ENCODE data around the gene AKAP12.
"Not testable (repeated sequence)": the region's sequence is repeated elsewhere in the genome, so short reads cannot be mapped to it uniquely, and the experiment has no call there.

The AKAP12 gene

DNA sequence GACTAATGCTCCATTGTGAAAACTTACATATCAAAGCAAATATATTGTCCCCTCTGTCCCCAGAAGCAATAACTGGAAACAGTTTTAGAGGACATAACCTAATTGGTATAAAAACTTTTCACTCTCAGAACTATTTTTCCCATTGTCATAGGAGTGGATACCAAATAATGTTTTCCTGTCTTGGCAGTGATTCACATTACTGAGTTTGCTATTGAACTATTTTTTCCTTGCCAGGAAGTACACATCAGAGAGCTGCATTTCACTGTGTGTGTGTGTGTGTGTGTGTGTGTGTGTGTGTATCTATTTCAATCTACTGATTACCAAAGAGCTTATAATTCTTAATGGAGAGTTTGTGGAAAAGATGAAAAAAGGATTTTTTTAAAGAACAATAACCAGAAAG is 45.4 kb downstream of the AKAP12 start:
- no peak for DNase-seq

DNA sequence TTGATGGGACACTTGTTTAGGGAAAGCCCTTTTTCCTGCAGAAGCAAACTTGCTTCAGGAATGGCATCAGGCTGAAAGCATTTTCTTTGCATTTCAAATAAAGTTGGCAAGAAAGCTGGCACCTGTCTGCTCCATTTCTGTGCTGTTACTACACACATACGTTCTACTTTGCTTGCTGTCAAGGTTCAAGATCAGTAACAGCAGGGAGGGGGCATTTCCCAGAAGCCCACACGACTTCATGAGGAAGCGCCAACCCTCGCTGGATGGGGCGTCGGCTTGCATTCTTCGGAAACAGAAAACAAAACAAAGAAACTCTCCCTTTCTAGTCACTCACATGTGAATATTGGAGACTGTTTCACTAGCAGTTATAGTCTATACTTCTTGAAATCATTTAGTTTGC is 46.4 kb downstream of the AKAP12 start:
- DNase-seq = no peak

DNA sequence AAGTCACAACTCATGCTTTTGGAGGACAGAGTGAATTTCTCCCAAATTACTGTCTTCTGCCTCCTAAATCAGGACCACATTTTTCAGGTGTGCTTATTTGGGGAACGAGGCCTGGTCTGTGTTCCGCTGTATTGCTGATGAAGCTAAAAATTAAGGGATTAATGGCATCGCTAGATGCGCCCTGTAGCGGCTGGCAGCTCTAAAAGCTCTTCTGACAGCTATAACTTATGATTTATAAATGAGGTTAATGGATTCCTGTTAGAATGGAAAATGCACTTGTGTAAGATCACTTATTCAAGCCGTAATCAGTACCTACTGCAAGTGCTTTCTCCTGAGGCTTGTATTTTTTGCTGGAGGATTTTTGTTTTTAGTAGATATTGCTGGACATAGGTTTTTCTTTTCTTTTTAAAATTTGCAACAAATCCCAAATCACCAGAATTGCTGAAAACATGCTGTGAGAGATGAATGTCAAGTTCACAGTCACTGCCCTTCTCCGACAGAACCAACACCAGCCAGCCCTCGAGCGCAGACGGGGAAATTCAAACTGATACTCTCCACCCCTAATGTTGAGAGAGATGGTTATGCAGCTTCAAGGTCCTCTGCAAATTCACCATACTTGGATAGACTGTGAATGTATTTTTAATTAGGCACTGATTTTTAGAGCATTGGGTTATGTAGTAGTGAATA is 49.1 kb downstream of the AKAP12 start:
- no peak for DNase-seq

GRCh38 chr6:151289399-151290007 is 49.7 kb downstream of the AKAP12 start:
- no peak for DNase-seq

DNA sequence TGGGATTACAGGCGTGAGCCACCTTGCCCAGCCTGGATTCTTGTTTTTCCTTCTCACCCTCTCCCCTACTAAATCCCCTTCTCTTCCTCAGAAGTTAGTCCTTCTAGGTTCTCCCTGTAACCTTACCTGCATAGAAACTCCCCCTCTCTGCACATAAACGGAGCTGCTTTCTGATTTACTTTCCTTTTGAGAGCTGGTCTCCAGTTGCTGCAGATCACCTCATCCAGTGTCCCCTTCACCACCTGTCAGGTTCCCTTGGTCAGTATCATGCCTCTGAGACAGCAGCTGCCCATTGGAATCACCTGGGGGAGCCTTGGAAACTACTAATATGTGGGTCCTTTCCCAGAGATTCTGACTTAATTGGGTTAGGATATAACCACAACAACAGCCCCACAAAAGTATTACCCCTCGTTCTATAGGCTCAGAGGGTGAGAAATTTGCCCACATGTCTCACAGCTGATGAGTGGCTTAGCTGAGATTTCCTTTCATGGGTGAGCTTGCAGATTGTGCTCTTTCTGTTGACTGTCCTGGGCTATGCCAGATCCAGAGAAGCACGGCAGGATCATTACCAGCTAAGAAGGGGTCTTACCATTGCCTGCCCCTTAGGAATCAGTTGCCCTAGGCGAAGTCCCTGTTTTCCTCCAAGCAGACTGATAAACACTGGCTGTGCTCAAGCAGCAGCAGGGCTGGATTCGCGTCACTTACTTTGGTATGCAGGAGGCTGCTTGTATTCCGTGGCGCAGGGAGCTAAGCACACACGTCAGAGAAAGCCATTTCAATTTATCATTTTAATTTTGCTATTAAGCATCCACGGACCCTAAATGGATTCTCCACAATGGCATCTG is 51.3 kb downstream of the AKAP12 start:
- DNase-seq = no peak

- no peak for DNase-seq
These were observed 51.9 kb downstream of the AKAP12 start for GRCh38 chr6:151291722-151292059.

GRCh38 chr6:151292974-151293687 is 53.4 kb downstream of the AKAP12 start:
- DNase-seq = no peak

- no peak for DNase-seq
These were observed 53.9 kb downstream of the AKAP12 start for GRCh38 chr6:151293688-151294016.

DNA sequence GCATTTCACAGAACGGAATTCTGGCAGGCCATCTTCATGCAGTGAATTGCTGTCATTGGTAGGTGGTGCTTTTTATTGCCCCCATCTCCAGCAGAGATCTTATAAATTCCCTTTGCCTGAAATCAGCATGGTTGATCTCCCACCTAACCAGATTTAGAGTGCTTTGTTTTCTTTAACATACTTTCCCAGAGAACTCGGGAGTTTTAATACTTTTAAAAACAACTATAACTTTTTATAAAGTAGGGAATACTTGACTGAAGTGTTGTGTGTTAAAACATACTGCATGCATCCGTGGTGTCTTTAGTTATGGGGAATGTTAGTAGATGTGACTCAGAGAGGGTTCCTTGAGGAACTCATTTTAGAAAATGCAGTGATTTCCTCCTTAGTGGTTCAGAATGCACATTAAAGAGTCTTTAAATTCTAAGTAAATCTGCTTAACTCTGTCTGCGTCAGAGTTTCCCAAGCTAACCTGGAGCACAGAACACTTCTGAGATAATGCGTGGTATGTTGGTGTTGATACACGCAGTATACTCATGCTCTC is 54.9 kb downstream of the AKAP12 start:
- no peak for DNase-seq

- no peak for DNase-seq
These were observed 58.1 kb downstream of the AKAP12 start for GRCh38 chr6:151297886-151298285.

GRCh38 chr6:151299011-151299410 is 59.2 kb downstream of the AKAP12 start:
- no peak for DNase-seq

GRCh38 chr6:151300267-151300991 is 60.7 kb downstream of the AKAP12 start:
- no peak for DNase-seq

GRCh38 chr6:151301547-151301946 is 61.8 kb downstream of the AKAP12 start:
- DNase-seq = no peak

DNA sequence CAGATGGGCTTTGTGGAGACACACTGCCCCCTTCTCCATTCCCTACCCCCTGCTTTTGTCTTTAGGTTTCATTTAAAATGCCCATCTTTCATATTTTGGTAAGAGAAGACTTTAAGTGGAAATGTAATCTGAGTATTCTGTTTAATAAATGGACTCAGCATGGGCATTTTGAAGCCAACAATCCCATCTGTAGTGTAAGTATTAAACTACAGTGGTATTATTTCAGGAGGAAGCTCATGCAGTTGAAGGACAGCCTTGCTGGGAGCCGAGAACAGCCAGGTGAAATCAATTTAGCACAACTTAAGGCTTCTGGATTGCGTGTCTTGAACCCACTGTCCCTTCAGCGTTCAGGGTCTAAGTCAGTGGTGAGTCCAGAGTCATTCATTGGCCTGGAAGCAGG is 63.5 kb downstream of the AKAP12 start:
- no peak for DNase-seq

DNA sequence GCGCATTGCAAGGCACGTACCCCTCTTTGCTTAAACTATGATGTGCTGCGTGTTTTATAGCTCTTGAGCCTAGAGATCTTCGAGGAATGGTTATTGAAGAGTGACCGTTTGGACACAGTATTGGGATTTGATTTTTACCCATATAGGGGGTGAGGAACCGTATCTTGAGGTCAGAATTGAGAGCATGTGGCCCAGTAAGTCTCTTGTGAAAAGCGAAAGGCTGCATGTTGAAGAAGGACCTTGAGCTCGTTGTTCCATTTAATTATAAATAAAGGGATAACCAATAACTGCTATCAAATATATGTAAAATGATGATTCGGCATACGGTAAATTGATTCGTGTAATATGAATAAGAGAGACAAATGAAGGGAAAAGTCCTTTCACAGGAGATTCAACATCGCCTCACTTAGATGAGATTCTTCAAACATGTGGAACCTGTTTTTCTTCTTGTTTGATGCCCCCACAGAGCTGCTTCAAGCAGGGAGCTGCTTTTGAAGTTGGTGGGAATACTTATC is 66.6 kb downstream of the AKAP12 start:
- peak; percentile 37 for DNase-seq

GRCh38 chr6:151307501-151307900 is 67.7 kb downstream of the AKAP12 start:
- no peak for DNase-seq

DNA sequence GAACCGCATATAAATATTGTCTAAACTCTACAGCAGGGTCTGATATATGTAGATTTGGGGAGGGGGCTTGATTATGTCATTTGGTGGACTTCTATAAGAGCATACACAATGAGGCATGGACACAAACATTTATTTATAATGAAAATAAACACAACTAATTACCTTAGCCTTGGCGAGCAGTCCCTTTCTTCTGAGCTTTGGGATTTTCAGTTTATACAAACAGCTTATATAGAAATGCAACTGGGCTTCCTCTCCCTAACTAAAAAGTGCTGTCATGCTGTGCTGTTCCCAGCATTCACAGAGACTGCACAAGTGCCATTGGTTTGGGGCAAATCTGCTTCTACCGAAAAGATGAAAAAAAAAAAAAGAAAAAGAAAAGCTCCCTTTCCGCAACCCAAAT is 69.9 kb downstream of the AKAP12 start:
- no peak for DNase-seq

DNA sequence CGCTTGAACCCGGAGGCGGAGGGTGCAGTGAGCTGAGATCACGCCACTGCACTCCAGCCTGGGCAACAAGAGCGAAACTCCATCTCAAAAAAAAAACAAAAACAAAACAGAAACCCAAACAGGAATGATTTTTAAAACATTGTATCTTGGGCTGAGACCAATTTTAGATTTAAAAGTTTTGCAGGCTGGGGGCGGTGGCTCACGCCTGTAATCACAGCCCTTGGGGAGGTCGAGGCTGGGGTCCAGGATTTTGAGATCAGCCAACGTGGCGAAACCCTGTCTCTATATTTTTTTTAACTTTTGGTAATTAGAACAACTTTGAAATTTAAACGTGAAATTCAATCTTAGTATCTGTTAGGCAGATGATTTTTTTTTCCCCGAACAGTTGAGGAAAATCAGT is 70.5 kb downstream of the AKAP12 start:
- DNase-seq = no peak

DNA sequence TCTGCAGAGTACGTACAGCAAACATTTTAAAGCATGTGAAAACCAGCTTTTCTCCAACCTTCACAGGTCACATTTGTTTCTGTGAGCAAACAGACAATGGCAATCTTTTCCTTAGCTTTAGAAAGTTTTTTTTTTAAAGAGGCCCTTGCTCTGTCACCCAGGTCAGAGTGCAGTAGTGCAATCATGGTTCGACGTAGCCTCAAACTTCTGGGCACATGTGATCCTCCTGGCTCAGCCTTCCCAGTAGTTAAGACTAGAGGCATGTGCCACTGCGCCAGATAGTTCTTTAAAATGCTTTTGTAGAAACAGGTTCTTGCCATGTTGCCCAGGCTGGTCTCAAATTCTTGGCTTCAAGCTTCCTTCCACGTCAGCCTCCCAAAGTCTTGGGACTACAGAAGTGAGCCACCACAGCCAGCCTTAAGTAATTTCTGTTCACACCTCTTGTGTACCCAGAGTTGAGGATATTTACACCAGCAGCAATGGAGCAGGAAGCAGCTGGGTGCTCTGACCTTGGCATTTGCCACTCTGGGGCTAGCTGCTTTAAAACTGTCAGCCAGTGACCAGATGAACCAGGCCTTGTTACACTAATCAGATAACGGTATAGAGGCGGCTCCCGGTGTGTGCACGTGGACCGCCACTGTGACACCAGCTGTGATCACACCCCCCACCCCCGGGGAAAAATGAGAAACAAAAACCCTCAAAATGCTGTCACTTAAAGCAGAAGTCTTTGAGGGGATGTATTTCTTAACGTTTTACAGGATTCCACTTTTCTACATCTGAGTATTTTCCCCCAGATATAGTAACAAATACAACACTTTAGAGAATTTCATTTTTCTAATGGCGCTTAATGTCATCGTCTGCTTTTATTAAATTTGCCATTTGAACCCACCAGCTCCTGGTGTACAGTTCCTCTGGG is 71.3 kb downstream of the AKAP12 start:
- DNase-seq = no peak

GRCh38 chr6:151313066-151313491 is 73.3 kb downstream of the AKAP12 start:
- peak; percentile 67 for DNase-seq

- not testable (repeated sequence) for DNase-seq
These were observed 75.9 kb downstream of the AKAP12 start for GRCh38 chr6:151315661-151316060.
